ENCODE measurements around the gene TSPO.

GRCh38 chr22:43156413-43156812 is 5.1 kb downstream of the TSPO start:
- TF ChIP-seq CTCF (IDR thresholded peaks at IDR 0.05; ENCODE audit: poor library complexity) (no peak), EZH2 (IDR thresholded peaks at IDR 0.05; ENCODE audit: borderline replicate concordance) (no peak)
